Endodermal cell (in vitro differentiated cells): ENCODE results near the gene TANGO2. TPM values are rescaled to one million over a fixed set of nuclear protein-coding genes. Genes with fewer than 3 reads are reported as not detected.
A peak's percentile ranks its signal among the peaks of the same experiment; 100 is the strongest.

Experiments used
- DNase-seq: peaks from one replicate; pipeline ENCODE4 v3.0.0-alpha.2; 2017
- H3K27ac ChIP-seq: 2 replicates; pipeline ENCODE4 v1.5.1; 2013; ENCODE audit warnings: mild to moderate bottlenecking, low read depth, low read length, moderate library complexity
- H3K27me3 ChIP-seq: 2 replicates; pipeline ENCODE4 v1.6.1; 2013; ENCODE audit warnings: mild to moderate bottlenecking, low read length, moderate library complexity; ENCODE audit not compliant: insufficient read depth, control insufficient read depth, poor library complexity, severe bottlenecking
- H3K36me3 ChIP-seq: 2 replicates; pipeline ENCODE4 v1.7.0; 2013; ENCODE audit warnings: mild to moderate bottlenecking, low read length, moderate library complexity; ENCODE audit not compliant: control insufficient read depth, insufficient read depth
- H3K4me1 ChIP-seq: one replicate; pipeline ENCODE4 v1.7.0; 2013; ENCODE audit warnings: low read length; ENCODE audit not compliant: control insufficient read depth, insufficient read depth
- H3K4me3 ChIP-seq: 2 replicates; pipeline ENCODE4 v1.5.1; 2013; ENCODE audit warnings: mild to moderate bottlenecking, low read length, moderate library complexity
- H3K9ac ChIP-seq: 2 replicates; pipeline ENCODE4 v1.6.1; 2013; ENCODE audit warnings: mild to moderate bottlenecking, low read length, moderate library complexity; ENCODE audit not compliant: poor library complexity, severe bottlenecking; ENCODE audit errors: extremely low read depth
- H3K9me3 ChIP-seq: 2 replicates; pipeline ENCODE4 v1.6.1; 2013; ENCODE audit warnings: mild to moderate bottlenecking, low read length, moderate library complexity; ENCODE audit not compliant: control insufficient read depth
- H3K27ac Mint-ChIP-seq: 2 replicates; pipeline ENCODE4 v1.8.0; 2020; ENCODE audit warnings: mixed read lengths
- H3K27me3 Mint-ChIP-seq: 2 replicates; pipeline ENCODE4 v1.8.0; 2021; ENCODE audit warnings: mild to moderate bottlenecking, mixed read lengths; ENCODE audit not compliant: insufficient read depth
- H3K36me3 Mint-ChIP-seq: 2 replicates; pipeline ENCODE4 v1.8.0; 2020; ENCODE audit warnings: low read depth, mixed read lengths
- H3K4me1 Mint-ChIP-seq: 2 replicates; pipeline ENCODE4 v1.8.0; 2020; ENCODE audit warnings: mixed read lengths
- H3K4me3 Mint-ChIP-seq: 2 replicates; pipeline ENCODE4 v1.8.0; 2020; ENCODE audit warnings: mild to moderate bottlenecking, moderate library complexity, mixed read lengths
- H3K9me3 Mint-ChIP-seq: 2 replicates; pipeline ENCODE4 v1.8.0; 2020; ENCODE audit warnings: mild to moderate bottlenecking, mixed read lengths
- whole genome bisulfite sequencing, 2 experiments: methylation state at CpG; one replicate each; pipeline versions ENCODE4 v1.1.5 to v1.1.7; 2013; ENCODE audit warnings: missing lambda C conversion rate in 2 of 2, mixed read lengths in 1 of 2; ENCODE audit not compliant: insufficient coverage in 1 of 2, insufficient read length in 1 of 2; 5-methylcytosine and 5-hydroxymethylcytosine counted together
- total RNA-seq, 2 donors: library from RNA; stranded (reverse); fragmentation: NEBNext Ultra II Directional in 1 of 2; extraction: Animal tissue kit (Norgen Biotek cat#: 25700) in 1 of 2; gene quantifications; 2 replicates in 1 of 2; 3 replicates in 1 of 2; pipeline ENCODE4 v1.2.1, GENCODE V29; 2021
- TF ChIP-seq, protein P1 (sequence below): fragments of 200-600 bp; sonication (generic); conservative IDR thresholded peaks from 2 replicates; pipeline ENCODE4 v1.5.0; 2021; ENCODE audit warnings: antibody characterized with exemption, mild to moderate bottlenecking

Gene TANGO2
- total RNA-seq, 2 donors from 2014 or later, result 19.9 to 21.8 TPM

DNA sequence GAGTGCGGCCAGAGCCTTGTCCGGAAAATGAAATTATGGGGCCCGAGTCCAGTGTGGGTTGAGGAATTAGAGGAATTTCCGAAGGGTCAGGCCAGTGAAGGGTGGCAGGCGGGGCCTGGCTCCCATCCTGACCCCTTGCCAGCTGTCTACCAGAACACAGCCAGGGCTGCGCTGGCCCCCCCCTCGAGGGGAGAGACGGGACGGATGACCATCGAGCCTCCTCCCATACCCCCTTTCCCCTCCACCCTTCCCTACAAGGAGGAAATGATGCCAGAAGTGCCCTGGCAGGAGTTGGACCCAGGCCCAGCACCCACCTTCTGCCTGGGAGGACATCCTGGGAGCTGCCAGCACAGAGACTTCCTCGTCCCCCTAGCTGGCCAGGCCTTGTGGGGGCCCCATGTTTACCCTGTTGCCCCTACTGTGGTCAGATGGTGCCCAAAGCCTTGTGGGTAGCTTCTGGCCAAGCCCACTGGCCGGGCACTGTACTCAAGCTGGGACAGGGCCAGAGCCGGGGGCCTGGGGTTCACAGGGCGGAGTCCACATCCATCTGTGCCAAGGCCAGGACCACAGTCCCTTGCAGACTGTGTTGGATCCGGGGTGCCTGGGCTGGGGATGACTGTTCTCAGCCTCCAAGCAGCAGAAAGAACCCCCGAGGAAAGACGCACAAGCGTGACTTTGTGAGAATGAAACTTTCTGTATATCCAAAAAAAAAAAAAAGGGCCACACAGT, 25.1 kb upstream of the TANGO2 start:
- TF ChIP-seq, protein P1, sequence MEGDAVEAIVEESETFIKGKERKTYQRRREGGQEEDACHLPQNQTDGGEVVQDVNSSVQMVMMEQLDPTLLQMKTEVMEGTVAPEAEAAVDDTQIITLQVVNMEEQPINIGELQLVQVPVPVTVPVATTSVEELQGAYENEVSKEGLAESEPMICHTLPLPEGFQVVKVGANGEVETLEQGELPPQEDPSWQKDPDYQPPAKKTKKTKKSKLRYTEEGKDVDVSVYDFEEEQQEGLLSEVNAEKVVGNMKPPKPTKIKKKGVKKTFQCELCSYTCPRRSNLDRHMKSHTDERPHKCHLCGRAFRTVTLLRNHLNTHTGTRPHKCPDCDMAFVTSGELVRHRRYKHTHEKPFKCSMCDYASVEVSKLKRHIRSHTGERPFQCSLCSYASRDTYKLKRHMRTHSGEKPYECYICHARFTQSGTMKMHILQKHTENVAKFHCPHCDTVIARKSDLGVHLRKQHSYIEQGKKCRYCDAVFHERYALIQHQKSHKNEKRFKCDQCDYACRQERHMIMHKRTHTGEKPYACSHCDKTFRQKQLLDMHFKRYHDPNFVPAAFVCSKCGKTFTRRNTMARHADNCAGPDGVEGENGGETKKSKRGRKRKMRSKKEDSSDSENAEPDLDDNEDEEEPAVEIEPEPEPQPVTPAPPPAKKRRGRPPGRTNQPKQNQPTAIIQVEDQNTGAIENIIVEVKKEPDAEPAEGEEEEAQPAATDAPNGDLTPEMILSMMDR, result no peak
- DNase-seq, result no peak
- peaks cover 10% of the 10 kb centered on the region for H3K4me1 Mint-ChIP-seq
- H3K36me3 Mint-ChIP-seq, result no peaks in the 10 kb centered on the region
- no peak overlapping the region for H3K27ac Mint-ChIP-seq
- no peaks in the 10 kb centered on the region for H3K9me3 ChIP-seq
- no peak overlapping the region for H3K9ac ChIP-seq
- H3K4me3 ChIP-seq, result no peak overlapping the region
- no peaks in the 10 kb centered on the region for H3K36me3 ChIP-seq
- H3K4me3 Mint-ChIP-seq, result no peak overlapping the region
- no peak overlapping the region for H3K27ac ChIP-seq
- H3K4me1 ChIP-seq, result no peaks in the 10 kb centered on the region
- H3K27me3 Mint-ChIP-seq, result peaks cover 1% of the 10 kb centered on the region
- H3K27me3 ChIP-seq, result no peaks in the 10 kb centered on the region
- H3K9me3 Mint-ChIP-seq, result no peaks in the 10 kb centered on the region
- 86 to 96% methylated on average over 11 to 18 of the region's 18 CpGs for WGBS, 2 experiments

DNA sequence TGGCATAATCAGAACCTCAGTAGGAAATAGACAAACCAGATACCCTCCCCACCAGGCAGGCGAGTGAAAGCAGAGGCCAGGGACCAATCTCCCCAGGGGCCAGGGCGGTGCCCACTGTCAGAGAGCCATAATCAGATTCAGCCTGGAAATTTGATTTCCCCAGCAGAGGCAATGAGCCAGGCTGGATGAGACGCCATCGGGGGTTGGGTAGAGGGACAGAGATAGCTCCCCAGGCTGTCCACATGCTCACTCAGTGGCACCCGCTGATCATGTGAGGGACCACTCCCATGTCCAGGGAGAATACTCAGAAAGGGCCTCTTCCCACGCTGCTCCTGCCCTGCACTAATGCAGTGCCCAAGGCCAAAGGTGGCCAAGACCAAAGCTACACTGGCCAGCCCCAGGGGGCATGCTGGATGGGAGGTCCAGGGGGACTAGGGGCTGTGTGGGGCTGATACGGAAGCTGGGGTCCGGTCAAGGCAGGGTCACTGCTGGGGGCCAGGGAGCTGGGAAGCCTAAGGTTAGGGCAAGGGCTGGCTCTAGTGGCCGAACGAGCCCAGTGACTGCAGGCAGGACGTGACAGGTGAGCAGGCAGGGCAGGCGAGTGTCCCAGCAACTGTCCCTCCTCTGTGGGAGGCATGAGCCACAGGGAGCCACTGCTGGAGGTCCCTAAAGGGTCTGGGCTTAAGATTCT, 24.1 kb upstream of the TANGO2 start:
- no peaks in the 10 kb centered on the region for H3K36me3 ChIP-seq
- no peak overlapping the region for H3K4me3 ChIP-seq
- H3K9me3 ChIP-seq, result no peaks in the 10 kb centered on the region
- H3K36me3 Mint-ChIP-seq, result no peaks in the 10 kb centered on the region
- peaks cover 1% of the 10 kb centered on the region for H3K27me3 Mint-ChIP-seq
- H3K4me1 Mint-ChIP-seq, result peaks cover 10% of the 10 kb centered on the region
- no peak overlapping the region for H3K27ac Mint-ChIP-seq
- no peaks in the 10 kb centered on the region for H3K27me3 ChIP-seq
- H3K9ac ChIP-seq, result no peak overlapping the region
- DNase-seq, result no peak
- 91 to 100% methylated on average over 3 to 12 of the region's 12 CpGs for WGBS, 2 experiments
- no peak overlapping the region for H3K27ac ChIP-seq
- H3K9me3 Mint-ChIP-seq, result no peaks in the 10 kb centered on the region
- TF ChIP-seq, protein P1, result no peak
- no peaks in the 10 kb centered on the region for H3K4me1 ChIP-seq
- no peak overlapping the region for H3K4me3 Mint-ChIP-seq

DNA sequence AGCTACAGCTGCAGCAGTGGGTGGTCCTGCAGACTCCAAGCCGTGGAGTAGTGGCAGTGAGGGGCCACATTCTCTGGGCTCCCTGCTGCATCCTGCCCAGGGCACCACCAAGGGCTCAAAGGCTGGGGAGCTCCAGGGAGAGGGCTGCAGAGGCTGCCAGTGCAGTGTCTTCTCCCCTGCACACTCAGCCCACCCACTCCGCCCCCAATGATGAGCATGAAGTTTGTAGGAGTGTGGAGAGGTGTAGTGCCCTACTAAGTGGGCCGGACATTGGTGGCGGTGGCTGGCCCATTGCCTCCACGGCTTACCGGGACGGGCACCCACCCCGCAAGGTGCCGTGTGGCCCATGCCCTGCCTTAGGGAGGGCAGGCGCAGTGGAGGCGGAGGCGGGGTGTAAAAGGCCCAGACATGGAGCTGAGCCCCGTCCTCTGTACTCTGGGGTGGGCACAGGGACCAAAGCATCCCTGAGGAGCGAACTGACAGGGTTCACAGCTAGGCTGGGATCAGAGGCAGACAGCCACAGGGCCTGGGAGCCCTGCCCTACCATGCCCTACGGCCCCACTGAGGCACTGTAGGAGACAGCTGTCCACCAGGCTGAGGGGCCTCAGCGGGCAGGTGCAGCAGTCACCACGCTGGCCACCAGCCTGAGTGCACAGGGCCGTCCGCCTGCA, 23.2 kb upstream of the TANGO2 start:
- Histone ChIP-seq H3K9me3 (no peaks in the 10 kb centered on the region), H3K4me3 (no peak overlapping the region), H3K36me3 (no peaks in the 10 kb centered on the region), H3K27ac (peak overlapping the region; percentile 44), H3K27me3 (no peaks in the 10 kb centered on the region), H3K4me1 (no peaks in the 10 kb centered on the region), H3K9ac (no peak overlapping the region)
- H3K27ac Mint-ChIP-seq, result no peak overlapping the region
- no peaks in the 10 kb centered on the region for H3K9me3 Mint-ChIP-seq
- TF ChIP-seq, protein P1, result no peak
- no peak overlapping the region for H3K4me3 Mint-ChIP-seq
- H3K36me3 Mint-ChIP-seq, result no peaks in the 10 kb centered on the region
- 82 to 88% methylated on average over 13 to 19 of the region's 19 CpGs for WGBS, 2 experiments
- peaks cover 10% of the 10 kb centered on the region for H3K4me1 Mint-ChIP-seq
- H3K27me3 Mint-ChIP-seq, result peaks cover 1% of the 10 kb centered on the region
- no peak for DNase-seq
